MM.1S (cell line): Measurements from ENCODE around the gene PARP8.

Source experiments
- DNase-seq: peaks from one replicate; pipeline ENCODE4 v3.0.0-alpha.2; 2015
- H2AFZ ChIP-seq: fragments of 300-600 bp; sonication (generic); 2 replicates; pipeline ENCODE4 v1.6.0; 2016; ENCODE audit warnings: antibody characterized with exemption, low read length
- H3F3A ChIP-seq: fragments of 300-600 bp; sonication (generic); 2 replicates; pipeline ENCODE4 v1.6.1; 2016; ENCODE audit warnings: mild to moderate bottlenecking, antibody characterized with exemption, low read length, moderate library complexity, mixed read lengths; ENCODE audit not compliant: insufficient read depth
- H3K27ac ChIP-seq: fragments of 300-600 bp; sonication (generic); 2 replicates; pipeline ENCODE4 v1.5.1; 2016; ENCODE audit warnings: mild to moderate bottlenecking, low read length
- H3K27me3 ChIP-seq: fragments of 300-600 bp; sonication (generic); replicated peaks from 2 replicates; pipeline ENCODE4 v1.6.0; 2016; ENCODE audit warnings: low read length; ENCODE audit not compliant: insufficient read depth
- H3K36me3 ChIP-seq: fragments of 300-600 bp; sonication (generic); replicated peaks from 2 replicates; pipeline ENCODE4 v1.6.1; 2016; ENCODE audit warnings: mild to moderate bottlenecking, low read length, mixed read lengths; ENCODE audit not compliant: insufficient read depth
- H3K4me1 ChIP-seq: fragments of 300-600 bp; sonication (generic); 2 replicates; pipeline ENCODE4 v1.6.1; 2016; ENCODE audit warnings: low read length, mixed read lengths
- H3K4me2 ChIP-seq: fragments of 300-600 bp; sonication (generic); 2 replicates; pipeline ENCODE4 v1.6.0; 2016; ENCODE audit warnings: low read depth, low read length
- H3K4me3 ChIP-seq: fragments of 300-600 bp; sonication (generic); 2 replicates; pipeline ENCODE4 v1.5.1; 2016; ENCODE audit warnings: low read length, mixed read lengths
- H3K79me2 ChIP-seq: fragments of 300-600 bp; sonication (generic); 2 replicates; pipeline ENCODE4 v1.6.1; 2016; ENCODE audit warnings: mixed run types, low read length, mixed read lengths
- H3K9ac ChIP-seq: fragments of 300-600 bp; sonication (generic); 2 replicates; pipeline ENCODE4 v1.6.1; 2016; ENCODE audit warnings: low read length, mixed read lengths
- H3K9me2 ChIP-seq: fragments of 300-600 bp; sonication (generic); replicated peaks from 2 replicates; pipeline ENCODE4 v1.6.1; 2016; ENCODE audit warnings: mild to moderate bottlenecking, low read length, mixed read lengths; ENCODE audit not compliant: insufficient read depth
- H3K9me3 ChIP-seq: fragments of 300-600 bp; sonication (generic); replicated peaks from 2 replicates; pipeline ENCODE4 v1.6.1; 2016; ENCODE audit warnings: mild to moderate bottlenecking, low read length, mixed read lengths; ENCODE audit not compliant: insufficient read depth
- H4K20me1 ChIP-seq: fragments of 300-600 bp; sonication (generic); 2 replicates; pipeline ENCODE4 v1.6.1; 2016; ENCODE audit warnings: mild to moderate bottlenecking, low read length, moderate library complexity, mixed read lengths; ENCODE audit not compliant: insufficient read depth
- EZH2 ChIP-seq: fragments of 300-600 bp; sonication (generic); optimal IDR thresholded peaks from 2 replicates; pipeline ENCODE3; 2017; ENCODE audit warnings: low read depth, mild to moderate bottlenecking, antibody characterized with exemption, low read length, mixed read lengths
- EZH2phosphoT487 ChIP-seq: fragments of 300-600 bp; sonication (generic); IDR thresholded peaks from 2 replicates; pipeline ENCODE4 v1.6.1; 2018; ENCODE audit warnings: antibody characterized with exemption, low read length
- TF ChIP-seq, protein P1 (sequence below): fragments of 300-600 bp; sonication (generic); IDR thresholded peaks from 2 replicates; pipeline ENCODE4 v1.5.1; 2016; ENCODE audit warnings: antibody characterized with exemption, low read length, mixed read lengths

Gene PARP8

DNA sequence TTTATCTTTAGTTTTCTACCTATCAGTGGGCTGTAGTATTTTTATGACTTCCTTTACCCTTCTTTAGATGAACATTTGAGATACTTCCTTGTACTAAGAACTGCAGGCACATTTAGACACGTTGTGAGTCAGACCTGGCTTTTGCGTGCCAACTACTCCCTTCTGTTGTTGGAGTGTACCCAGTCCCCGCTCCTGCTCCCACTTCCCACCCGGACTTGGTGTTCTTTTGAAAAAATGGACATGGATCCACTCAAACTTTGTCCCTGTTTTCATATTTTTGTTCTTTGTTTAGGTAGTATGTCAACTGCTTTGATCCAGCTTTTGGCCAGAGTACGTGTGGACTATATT is 60.7 kb downstream of the PARP8 start:
- Histone ChIP-seq H3K79me2 (peaks cover 55% of the 10 kb centered on the region), H3K9me3 (no peaks in the 10 kb centered on the region)
- TF ChIP-seq, protein P1, sequence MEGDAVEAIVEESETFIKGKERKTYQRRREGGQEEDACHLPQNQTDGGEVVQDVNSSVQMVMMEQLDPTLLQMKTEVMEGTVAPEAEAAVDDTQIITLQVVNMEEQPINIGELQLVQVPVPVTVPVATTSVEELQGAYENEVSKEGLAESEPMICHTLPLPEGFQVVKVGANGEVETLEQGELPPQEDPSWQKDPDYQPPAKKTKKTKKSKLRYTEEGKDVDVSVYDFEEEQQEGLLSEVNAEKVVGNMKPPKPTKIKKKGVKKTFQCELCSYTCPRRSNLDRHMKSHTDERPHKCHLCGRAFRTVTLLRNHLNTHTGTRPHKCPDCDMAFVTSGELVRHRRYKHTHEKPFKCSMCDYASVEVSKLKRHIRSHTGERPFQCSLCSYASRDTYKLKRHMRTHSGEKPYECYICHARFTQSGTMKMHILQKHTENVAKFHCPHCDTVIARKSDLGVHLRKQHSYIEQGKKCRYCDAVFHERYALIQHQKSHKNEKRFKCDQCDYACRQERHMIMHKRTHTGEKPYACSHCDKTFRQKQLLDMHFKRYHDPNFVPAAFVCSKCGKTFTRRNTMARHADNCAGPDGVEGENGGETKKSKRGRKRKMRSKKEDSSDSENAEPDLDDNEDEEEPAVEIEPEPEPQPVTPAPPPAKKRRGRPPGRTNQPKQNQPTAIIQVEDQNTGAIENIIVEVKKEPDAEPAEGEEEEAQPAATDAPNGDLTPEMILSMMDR = no peak
- TF ChIP-seq EZH2 = no peak

DNA sequence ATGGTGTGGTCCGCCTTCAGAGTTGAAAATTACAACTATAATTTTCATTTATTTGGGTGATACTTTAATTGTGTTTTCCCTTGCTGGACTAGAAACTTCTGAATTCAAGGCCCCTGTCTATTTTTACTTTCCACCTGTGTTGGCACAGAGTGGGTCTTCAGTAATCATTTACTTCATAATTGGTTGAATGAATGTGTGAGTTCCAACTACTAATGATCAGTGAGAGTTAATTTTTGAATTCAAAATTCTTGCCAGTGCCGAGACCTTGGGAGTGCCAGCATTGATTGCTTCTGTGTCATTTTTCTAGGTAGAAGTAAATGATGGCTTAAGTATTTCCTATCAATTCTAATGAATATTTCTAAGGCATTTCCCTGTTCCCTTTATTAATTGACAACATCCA is 61.4 kb downstream of the PARP8 start:
- no peaks in the 10 kb centered on the region for H3K9me2 ChIP-seq
- H3K36me3 ChIP-seq = no peaks in the 10 kb centered on the region
- H2AFZ ChIP-seq = no peak overlapping the region
- no peak overlapping the region for H3K9ac ChIP-seq
- DNase-seq = no peak
- no peaks in the 10 kb centered on the region for H3K9me3 ChIP-seq
- H3K27ac ChIP-seq = no peak overlapping the region
- no peaks in the 10 kb centered on the region for H3K27me3 ChIP-seq
- H3K4me2 ChIP-seq = no peak overlapping the region
- H3K79me2 ChIP-seq = peaks cover 50% of the 10 kb centered on the region
- H4K20me1 ChIP-seq = 0 out of 2 replicates have a peak, but pooled peaks cover 6% of the 10 kb centered on the region
- no peak overlapping the region for H3K4me3 ChIP-seq
- H3F3A ChIP-seq = no peaks in the 10 kb centered on the region
- no peaks in the 10 kb centered on the region for H3K4me1 ChIP-seq
- TF ChIP-seq, protein P1 = no peak
- TF ChIP-seq EZH2phosphoT487 (no peak), EZH2 (no peak)

More for the DNA sequence above, 60.7 kb downstream of the PARP8 start:
- Histone ChIP-seq H3K9ac (no peak overlapping the region), H3K36me3 (no peaks in the 10 kb centered on the region), H3F3A (no peaks in the 10 kb centered on the region), H3K4me1 (no peaks in the 10 kb centered on the region), H2AFZ (no peak overlapping the region), H3K4me3 (no peak overlapping the region), H3K27me3 (no peaks in the 10 kb centered on the region), H3K27ac (no peak overlapping the region), H3K4me2 (no peak overlapping the region), H3K9me2 (no peaks in the 10 kb centered on the region), H4K20me1 (0 out of 2 replicates have a peak, but pooled peaks cover 6% of the 10 kb centered on the region)
- DNase-seq = no peak

DNA sequence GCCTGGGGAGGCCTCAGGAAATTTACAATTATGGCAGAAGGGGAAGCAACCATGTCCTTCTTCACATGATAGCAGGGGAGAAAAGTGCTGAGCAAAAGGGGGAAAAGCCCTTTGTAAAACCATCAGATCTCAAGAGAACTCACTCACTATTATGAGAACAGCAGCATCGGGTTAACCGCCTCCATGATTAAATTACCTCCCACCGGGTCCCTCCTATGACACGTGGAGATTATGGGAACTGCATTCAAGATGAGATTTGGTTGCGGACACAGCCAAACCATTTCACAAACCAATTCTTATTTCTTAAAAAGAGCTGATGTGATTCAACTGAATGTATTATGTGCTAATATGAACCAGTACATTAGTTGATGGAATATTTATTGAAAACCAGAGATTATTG is 63.9 kb downstream of the PARP8 start:
- H3K79me2 ChIP-seq = peaks cover 39% of the 10 kb centered on the region
- H3K4me2 ChIP-seq = no peak overlapping the region
- no peak overlapping the region for H3K27ac ChIP-seq

More for the DNA sequence above, 63.9 kb downstream of the PARP8 start:
- H2AFZ ChIP-seq = no peak overlapping the region
- H3K36me3 ChIP-seq = no peaks in the 10 kb centered on the region
- DNase-seq = no peak
- H3K9ac ChIP-seq = no peak overlapping the region
- 0 out of 2 replicates have a peak, but pooled peaks cover 6% of the 10 kb centered on the region for H4K20me1 ChIP-seq
- H3K4me3 ChIP-seq = no peak overlapping the region
- H3F3A ChIP-seq = no peaks in the 10 kb centered on the region
- no peaks in the 10 kb centered on the region for H3K9me2 ChIP-seq
- no peaks in the 10 kb centered on the region for H3K27me3 ChIP-seq
- no peaks in the 10 kb centered on the region for H3K9me3 ChIP-seq
- no peaks in the 10 kb centered on the region for H3K4me1 ChIP-seq
- TF ChIP-seq EZH2 = no peak
- TF ChIP-seq, protein P1 = no peak
- no peak for TF ChIP-seq EZH2phosphoT487
